ENCODE results near the gene CSNK1A1.
"Not testable (repeated sequence)": the region's sequence is repeated elsewhere in the genome, so short reads cannot be mapped to it uniquely, and the experiment has no call there.

Gene CSNK1A1

GRCh38 chr5:149472399-149472798 is 78.8 kb downstream of the CSNK1A1 start:
- DNase-seq (ENCODE audit: low read depth), result no peak
- no peak for TF ChIP-seq CTCF (IDR thresholded peaks at IDR 0.05; ENCODE audit: insufficient read depth, low read depth, low read length, missing control alignments)
- no peak overlapping the region for H3K4me3 ChIP-seq (ENCODE audit: low read length)

GRCh38 chr5:149471406-149472183 is 79.6 kb downstream of the CSNK1A1 start:
- no peak for TF ChIP-seq CTCF (IDR thresholded peaks at IDR 0.05; ENCODE audit: insufficient read depth, low read depth, low read length, missing control alignments)
- H3K4me3 ChIP-seq (ENCODE audit: low read length), result no peak overlapping the region
- DNase-seq (ENCODE audit: low read depth), result peak; percentile 86

GRCh38 chr5:149470942-149471341 is 80.3 kb downstream of the CSNK1A1 start:
- no peak for DNase-seq (ENCODE audit: low read depth)
- H3K4me3 ChIP-seq (ENCODE audit: low read length), result no peak overlapping the region
- no peak for TF ChIP-seq CTCF (IDR thresholded peaks at IDR 0.05; ENCODE audit: insufficient read depth, low read depth, low read length, missing control alignments)

GRCh38 chr5:149466457-149466972 is 84.7 kb downstream of the CSNK1A1 start:
- TF ChIP-seq CTCF (IDR thresholded peaks at IDR 0.05; ENCODE audit: insufficient read depth, low read depth, low read length, missing control alignments), result no peak
- DNase-seq (ENCODE audit: low read depth), result peak; percentile 72
- no peak overlapping the region for H3K4me3 ChIP-seq (ENCODE audit: low read length)

GRCh38 chr5:149464796-149465489 is 86.3 kb downstream of the CSNK1A1 start:
- DNase-seq (ENCODE audit: low read depth), result peak; percentile 60
- TF ChIP-seq CTCF (IDR thresholded peaks at IDR 0.05; ENCODE audit: insufficient read depth, low read depth, low read length, missing control alignments), result no peak
- H3K4me3 ChIP-seq (ENCODE audit: low read length), result no peak overlapping the region

- H3K4me3 ChIP-seq (ENCODE audit: low read length); DNase-seq (ENCODE audit: low read depth): not testable (repeated sequence)
These were observed 89.3 kb downstream of the CSNK1A1 start for GRCh38 chr5:149461907-149462306.

GRCh38 chr5:149459891-149460290 is 91.3 kb downstream of the CSNK1A1 start:
- no peak for DNase-seq (ENCODE audit: low read depth)
- no peak overlapping the region for H3K4me3 ChIP-seq (ENCODE audit: low read length)
- TF ChIP-seq CTCF (IDR thresholded peaks at IDR 0.05; ENCODE audit: insufficient read depth, low read depth, low read length, missing control alignments), result no peak

All from epithelial cell of esophagus (primary cell).